ENCODE data around the gene MYL7. TPM values are rescaled to one million over a fixed set of nuclear protein-coding genes. Genes with fewer than 3 reads are reported as not detected.

The MYL7 gene
- total RNA-seq, 1 experiment from 2014 or later = not detected

- CTCF ChIA-PET = no interaction called here
- POLR2A ChIA-PET = no interaction called here
- no peak for DNase-seq (ENCODE audit: low read depth, low spot score)
- TF ChIP-seq SP1 (IDR thresholded peaks at IDR 0.05; ENCODE audit: low read depth) (no peak), CBX3 (IDR thresholded peaks at IDR 0.05; ENCODE audit: low read depth) (no peak), ZBTB33 (IDR thresholded peaks at IDR 0.05; ENCODE audit: extremely low read depth, insufficient replicate concordance, low read length) (no peak), ZFX (IDR thresholded peaks at IDR 0.05) (no peak), TCF7L2 (IDR thresholded peaks at IDR 0.05; ENCODE audit: borderline replicate concordance, extremely low read depth, insufficient read depth, insufficient read length) (no peak), RAD21 (IDR thresholded peaks at IDR 0.05; ENCODE audit: low read depth) (no peak), SRF (IDR thresholded peaks at IDR 0.05; ENCODE audit: low read depth) (no peak), EGR1 (IDR thresholded peaks at IDR 0.05; ENCODE audit: low read depth) (no peak), CEBPB (IDR thresholded peaks at IDR 0.05; ENCODE audit: low read depth) (no peak), ATF3 (IDR thresholded peaks at IDR 0.05) (no peak), JUND (IDR thresholded peaks at IDR 0.05) (no peak), REST (IDR thresholded peaks at IDR 0.05; ENCODE audit: low read depth) (no peak), POLR2AphosphoS5 (IDR thresholded peaks at IDR 0.05; ENCODE audit: low read depth, low read length) (no peak), YY1 (IDR thresholded peaks at IDR 0.05; ENCODE audit: extremely low read depth, insufficient replicate concordance, low read depth, low read length) (no peak), CTCF (IDR thresholded peaks at IDR 0.05 in 2 of 3, conservative IDR thresholded peaks at IDR 0.05 in 1 of 3; ENCODE audit: borderline replicate concordance in 1 of 3, insufficient read depth in 1 of 3, low read depth in 2 of 3, low read length in 2 of 3) (no peak), POLR2A (IDR thresholded peaks at IDR 0.05; ENCODE audit: borderline replicate concordance, extremely low read depth, insufficient read depth, insufficient read length) (no peak), FOSL1 (IDR thresholded peaks at IDR 0.05; ENCODE audit: low read depth) (no peak), ZNF274 (IDR thresholded peaks at IDR 0.05; ENCODE audit: low read depth, low read length) (no peak)
- Histone ChIP-seq H3K79me2 (ENCODE audit: insufficient read depth, low read length) (peaks cover 47% of the 10 kb centered on the region), H3K9me2 (ENCODE audit: insufficient read depth) (no peaks in the 10 kb centered on the region), H3K9me3 (ENCODE audit: control insufficient read depth in 1 of 2, insufficient read depth in 1 of 2, low read depth in 1 of 2, low read length in 2 of 2) (no peaks in the 10 kb centered on the region), H3K27me3 (ENCODE audit: insufficient read depth, low read length) (no peaks in the 10 kb centered on the region), H3K27ac (ENCODE audit: low read depth, low read length) (no peak overlapping the region), H3K4me1 (ENCODE audit: control insufficient read depth in 1 of 2, insufficient read depth in 2 of 2, low read length in 2 of 2) (peaks cover 3 to 19% of the 10 kb centered on the region in 2 experiments; a peak in 2 of 4 replicates), H3K4me2 (ENCODE audit: low read length) (no peak overlapping the region), H2AFZ (ENCODE audit: low read depth, low read length, poor library complexity, severe bottlenecking) (no peak overlapping the region), H3K36me3 (ENCODE audit: control insufficient read depth in 1 of 2, insufficient read depth in 2 of 2, low read length in 2 of 2) (peaks cover 31 to 41% of the 10 kb centered on the region in 2 experiments), H4K20me1 (ENCODE audit: insufficient read depth) (no peaks in the 10 kb centered on the region), H3K9ac (ENCODE audit: low read length) (no peak overlapping the region), H3K4me3 (replicated peaks in 1 of 2; ENCODE audit: low read depth in 1 of 2, low read length in 2 of 2) (no peak overlapping the region)
- intact Hi-C loops (cut with micrococcal nuclease) = loop anchor here (5.0 kb wide), 1 partner anchor 38 kb away; the partner anchor contains the start of gene POLM
- no peak for ATAC-seq
- RAD21 ChIA-PET (ENCODE audit: low non-redundant PET in 1 of 2, low total read pairs in 2 of 2, uncharacterized antibody in 2 of 2, unreplicated experiment in 2 of 2) = no interaction called here
- BruUV-seq (replicated peaks) = no TSS peak
Observed at GRCh38 chr7:44120395-44120794, 20.7 kb downstream of the MYL7 start.

All from HCT116 (cell line).